B cell (primary cell): ENCODE data around the gene ZIC4. TPM values are rescaled to one million over a fixed set of nuclear protein-coding genes. Genes with fewer than 3 reads are reported as not detected.

Source experiments
- ATAC-seq: fragments of 200-7000 bp; cut with Tn5 transposase; one replicate; pipeline ENCODE4 v1.10.0; 2021; ENCODE audit warnings: low read depth, mild to moderate bottlenecking, moderate number of reproducible peaks, moderate library complexity
- CTCF ChIA-PET: fragments of 350-600 bp; sonication (Branson Sonifier 250); formaldehyde crosslinking; loops from one replicate; lab custom pipeline; 2021; ENCODE audit warnings: antibody characterized with exemption, inconsistent platforms; lab: Charles Lee
- POLR2A ChIA-PET: fragments of 350-600 bp; sonication (Branson Sonifier 250); formaldehyde crosslinking; loops from one replicate; lab custom pipeline; 2021; ENCODE audit warnings: antibody characterized with exemption; lab: Charles Lee
- DNase-seq: peaks from one replicate; pipeline ENCODE4 v3.0.0; 2013
- H2AFZ ChIP-seq: 2 replicates; pipeline ENCODE4 v1.6.1; 2012; ENCODE audit warnings: mild to moderate bottlenecking, low read depth, low read length; ENCODE audit not compliant: insufficient read depth, poor library complexity, severe bottlenecking
- H3K27ac ChIP-seq, 2 donors: 1 replicate in 1 of 2; 2 replicates in 1 of 2; pipeline ENCODE4 v1.5.1; 2012 to 2013; ENCODE audit warnings: low read length in 2 of 2, mild to moderate bottlenecking in 2 of 2, moderate library complexity in 1 of 2
- H3K27me3 ChIP-seq, 4 experiments: fragments of 200-600 bp in 1 of 4; sonication (generic) in 1 of 4; replicated peaks in 1 of 4; 1 replicate in 2 of 4; 2 replicates in 2 of 4; pipeline versions ENCODE4 v1.6.1 to v1.7.0; 2013 to 2016; ENCODE audit warnings: low read length in 3 of 4, mild to moderate bottlenecking in 2 of 4, mixed read lengths in 1 of 4, moderate library complexity in 1 of 4; ENCODE audit not compliant: insufficient read depth in 4 of 4, control insufficient read depth in 3 of 4; ENCODE audit errors: control extremely low read depth in 1 of 4
- H3K36me3 ChIP-seq, 2 experiments: replicated peaks in 1 of 2; 1 replicate in 1 of 2; 2 replicates in 1 of 2; pipeline versions ENCODE4 v1.6.1 to v1.7.1; 2013; ENCODE audit warnings: low read length in 1 of 2; ENCODE audit not compliant: insufficient read depth in 2 of 2, control insufficient read depth in 1 of 2; ENCODE audit errors: control extremely low read depth in 1 of 2, extremely low read depth in 1 of 2
- H3K4me1 ChIP-seq, 2 donors: fragments of 200-600 bp in 1 of 2; sonication (generic) in 1 of 2; 1 replicate in 1 of 2; 2 replicates in 1 of 2; pipeline versions ENCODE4 v1.5.1 to v1.6.1; 2013 to 2017; ENCODE audit warnings: low read length in 2 of 2; ENCODE audit not compliant: control insufficient read depth in 2 of 2, insufficient read depth in 2 of 2
- H3K4me2 ChIP-seq: replicated peaks from 2 replicates; pipeline ENCODE3; 2012; ENCODE audit warnings: mild to moderate bottlenecking, low read depth, low read length; ENCODE audit not compliant: poor library complexity, severe bottlenecking
- H3K4me3 ChIP-seq, 5 experiments: fragments of 200-600 bp in 1 of 5; sonication (generic) in 1 of 5; 1 replicate in 3 of 5; 2 replicates in 2 of 5; pipeline versions ENCODE4 v1.5.1 to v1.7.0; 2011 to 2016; ENCODE audit warnings: low read length in 4 of 5, mild to moderate bottlenecking in 4 of 5, low read depth in 2 of 5, control low read depth in 1 of 5, moderate library complexity in 1 of 5; ENCODE audit not compliant: insufficient read depth in 1 of 5; ENCODE audit errors: control extremely low read depth in 1 of 5, extremely low read depth in 1 of 5
- H3K79me2 ChIP-seq: fragments of 200-600 bp; sonication (generic); one replicate; pipeline ENCODE4 v1.6.0; 2016; ENCODE audit warnings: low read length; ENCODE audit not compliant: control insufficient read depth, insufficient read depth
- H3K9ac ChIP-seq: fragments of 200-600 bp; sonication (generic); 2 replicates; pipeline ENCODE4 v1.6.1; 2017; ENCODE audit warnings: mild to moderate bottlenecking, low read length, moderate library complexity
- H3K9me3 ChIP-seq, 3 donors: one replicate each; pipeline versions ENCODE4 v1.6.1 to v1.7.1; 2013; ENCODE audit warnings: low read length in 2 of 3; ENCODE audit not compliant: control insufficient read depth in 2 of 3, insufficient read depth in 1 of 3; ENCODE audit errors: control extremely low read depth in 1 of 3
- H4K20me1 ChIP-seq: 2 replicates; pipeline ENCODE4 v1.6.0; 2012; ENCODE audit warnings: mild to moderate bottlenecking, low read length; ENCODE audit not compliant: insufficient read depth, control insufficient read depth, poor library complexity, severe bottlenecking
- H3K27ac Mint-ChIP-seq: one replicate; pipeline ENCODE4 v1.8.0; 2021; ENCODE audit warnings: mixed read lengths
- H3K27me3 Mint-ChIP-seq: one replicate; pipeline ENCODE4 v1.8.0; 2021; ENCODE audit warnings: mixed read lengths
- H3K4me1 Mint-ChIP-seq: one replicate; pipeline ENCODE4 v1.8.0; 2021; ENCODE audit warnings: mixed read lengths
- H3K4me3 Mint-ChIP-seq: one replicate; pipeline ENCODE4 v1.8.0; 2021; ENCODE audit warnings: mixed read lengths
- H3K9me3 Mint-ChIP-seq: one replicate; pipeline ENCODE4 v1.8.0; 2022; ENCODE audit warnings: mixed read lengths; ENCODE audit not compliant: insufficient read depth
- CTCF ChIP-seq: fragments of 200-600 bp; IDR thresholded peaks from one replicate; pipeline ENCODE4 v1.8.0; 2022; ENCODE audit warnings: antibody characterized with exemption, mild to moderate bottlenecking
- EZH2 ChIP-seq: IDR thresholded peaks from 2 replicates; pipeline ENCODE4 v1.6.1; 2012; ENCODE audit warnings: borderline replicate concordance, low read depth, mild to moderate bottlenecking, moderate library complexity, low read length; ENCODE audit not compliant: insufficient read depth, poor library complexity, severe bottlenecking
- WGBS: methylation state at CpG from one replicate; pipeline ENCODE4 v1.1.5; 2013; ENCODE audit warnings: missing lambda C conversion rate; ENCODE audit not compliant: insufficient coverage; 5-methylcytosine and 5-hydroxymethylcytosine counted together
- intact Hi-C: fragments of 100-400 bp; cut with micrococcal nuclease; formaldehyde crosslinking; loops from one replicate; pipeline ENCODE4 v1.10.0; 2022
- polyA plus RNA-seq: library from polyadenylated mRNA; depleted of rRNA; stranded (reverse); fragments of >200 nt; gene quantifications from 2 replicates; pipeline ENCODE4 v1.2.3, GENCODE V29; 2012
- total RNA-seq, 2 donors: library from RNA; stranded (reverse); fragments of 120-200 nt in 1 of 2; gene quantifications; 1 replicate in 1 of 2; 2 replicates in 1 of 2; pipeline versions ENCODE4 v1.2.3 to v1.2.4, GENCODE V29; 2013 to 2022

The ZIC4 gene
- total and polyA plus RNA-seq, 2 donors (not counting 1 experiment from before 2014, with no cell fraction given), result not detected

DNA sequence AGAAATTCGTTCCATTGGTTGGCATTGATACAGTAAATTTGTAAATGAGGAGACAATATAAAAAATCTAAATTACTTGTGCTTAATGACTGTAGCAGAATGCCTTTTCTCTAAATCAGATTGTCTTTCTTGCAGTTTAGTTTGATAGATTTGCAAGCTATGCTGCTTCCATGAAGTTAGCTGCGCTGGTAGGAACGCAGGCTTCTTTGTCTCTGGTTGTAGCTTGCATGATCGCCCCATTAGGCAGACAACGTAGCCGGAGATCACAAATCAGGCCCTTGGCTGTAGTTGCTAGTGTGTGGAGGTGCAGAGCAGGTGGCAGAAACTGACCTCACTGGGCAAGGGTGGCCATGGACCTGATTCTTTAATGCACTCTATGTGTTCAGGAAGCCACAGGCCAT lies 8.9 kb upstream of the ZIC4 start:
- H3K9ac ChIP-seq, result no peak overlapping the region
- H3K4me3 ChIP-seq, result no peak overlapping the region
- H3K4me3 Mint-ChIP-seq, result no peak overlapping the region
- peaks cover 27 to 28% of the 10 kb centered on the region in 2 donors for H3K4me1 ChIP-seq
- ChIA-PET CTCF (no interaction called here), POLR2A (no interaction called here)
- no peak for DNase-seq
- peaks cover 5% of the 10 kb centered on the region for H3K9me3 Mint-ChIP-seq
- peaks cover 2 to 69% (median 57%) of the 10 kb centered on the region in 4 experiments for H3K27me3 ChIP-seq
- 0% methylated on average over 1 of the region's 6 CpGs for WGBS
- H3K36me3 ChIP-seq, result no peaks in the 10 kb centered on the region
- peaks cover 0 to 38% (median 0%) of the 10 kb centered on the region in 3 donors for H3K9me3 ChIP-seq
- no peak for TF ChIP-seq EZH2
- TF ChIP-seq CTCF, result no peak
- ATAC-seq, result no peak
- no peaks in the 10 kb centered on the region for H3K79me2 ChIP-seq
- H3K27me3 Mint-ChIP-seq, result peaks cover 78% of the 10 kb centered on the region
- H3K27ac Mint-ChIP-seq, result no peak overlapping the region
- peaks cover 18% of the 10 kb centered on the region for H3K4me1 Mint-ChIP-seq
- no peaks in the 10 kb centered on the region for H4K20me1 ChIP-seq
- intact Hi-C loops, result no loop called here
- H3K27ac ChIP-seq, result no peak overlapping the region
- no peak overlapping the region for H2AFZ ChIP-seq
- no peak overlapping the region for H3K4me2 ChIP-seq

- H3K27ac ChIP-seq, result no peak overlapping the region
- CTCF ChIA-PET, result no interaction called here
- H3K36me3 ChIP-seq, result no peaks in the 10 kb centered on the region
- H2AFZ ChIP-seq, result no peak overlapping the region
- peaks cover 25 to 29% of the 10 kb centered on the region in 2 donors for H3K4me1 ChIP-seq
- H3K4me3 ChIP-seq, result no peak overlapping the region
- Mint-ChIP-seq H3K9me3 (peaks cover 3% of the 10 kb centered on the region), H3K4me3 (no peak overlapping the region), H3K27ac (no peak overlapping the region), H3K27me3 (peaks cover 71% of the 10 kb centered on the region), H3K4me1 (peaks cover 14% of the 10 kb centered on the region)
- H3K4me2 ChIP-seq, result no peak overlapping the region
- peaks cover 0 to 42% (median 0%) of the 10 kb centered on the region in 3 donors for H3K9me3 ChIP-seq
- intact Hi-C loops, result no loop called here
- H3K27me3 ChIP-seq, result peaks cover 2 to 69% (median 52%) of the 10 kb centered on the region in 4 experiments
- DNase-seq (no peak), ATAC-seq (no peak)
- H4K20me1 ChIP-seq, result no peaks in the 10 kb centered on the region
- TF ChIP-seq EZH2, result no peak
- TF ChIP-seq CTCF, result no peak
- POLR2A ChIA-PET, result no interaction called here
- 28% methylated on average over 5 of the region's 18 CpGs for WGBS
- no peak overlapping the region for H3K9ac ChIP-seq
- no peaks in the 10 kb centered on the region for H3K79me2 ChIP-seq
Measured at GRCh38 chr3:147414390-147415138, 8.2 kb upstream of the ZIC4 start.
